Dermis blood vessel endothelial cell (primary cell): Measurements from ENCODE around the gene NCBP2. TPM values are rescaled to one million over a fixed set of nuclear protein-coding genes. Genes with fewer than 3 reads are reported as not detected.
"Not testable (repeated sequence)": the region's sequence is repeated elsewhere in the genome, so short reads cannot be mapped to it uniquely, and the experiment has no call there.

ENCODE experiments used
- DNase-seq: peaks from one replicate; pipeline ENCODE4 v3.0.0; 2010
- total RNA-seq: library from RNA; depleted of rRNA; stranded (reverse); fragments of >200 nt; gene quantifications from 2 replicates; pipeline ENCODE4 v1.2.3, GENCODE V29; 2014

The NCBP2 gene
- total RNA-seq, 1 donor from 2014 or later = 65.2 TPM

DNA sequence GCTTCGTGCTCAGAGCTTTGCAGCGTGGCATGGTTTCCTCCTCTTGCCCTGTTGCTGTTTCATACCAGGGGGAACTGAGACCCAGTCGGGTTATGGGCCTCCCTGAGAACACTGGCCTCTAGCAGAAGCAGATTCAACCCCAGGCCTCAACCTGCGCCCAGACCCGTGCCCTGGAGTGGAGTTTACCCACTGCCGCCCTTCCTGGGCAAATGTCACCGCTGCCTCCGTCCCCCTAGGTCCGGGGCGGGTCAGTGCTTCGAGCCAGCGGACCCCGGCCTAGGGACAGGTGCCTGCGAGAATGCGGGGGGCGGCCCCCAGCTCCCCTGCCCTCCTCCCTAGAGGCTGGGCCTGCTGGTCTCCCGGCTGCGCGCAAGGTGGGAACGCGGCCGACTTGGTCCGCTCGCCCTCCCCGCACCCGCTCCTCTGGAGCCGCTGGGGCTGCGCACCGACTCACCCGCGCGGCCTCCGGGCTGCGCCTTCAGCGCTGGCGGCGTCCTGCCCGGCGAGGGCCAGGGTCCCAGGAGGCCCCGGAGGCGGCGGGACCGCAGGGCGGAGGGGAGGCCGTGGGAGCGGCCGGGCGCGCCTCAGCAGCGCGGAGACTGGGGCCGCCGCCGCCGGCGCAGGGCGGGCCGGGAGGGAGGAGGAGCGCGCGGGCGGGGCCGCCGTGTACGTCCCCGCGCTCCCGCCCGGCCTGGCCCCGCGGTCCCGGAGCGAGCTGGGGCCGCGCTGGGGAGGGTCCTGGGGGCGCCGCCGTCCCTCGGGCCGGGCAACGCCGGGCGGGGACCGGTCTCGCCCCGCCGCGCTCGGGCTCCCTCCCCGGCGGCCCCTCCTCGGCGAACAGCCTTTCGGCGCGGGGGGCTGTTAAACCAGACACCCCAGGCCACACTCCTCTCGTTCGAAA lies 26.2 kb upstream of the NCBP2 start, which contains the start of gene PIGZ:
Gene PIGZ, minus strand, starts transcription at position 601 of the 901 bp plus-strand sequence. CDS start 16,802 bp downstream, outside the sequence.
- peak; percentile 56 for DNase-seq

DNA sequence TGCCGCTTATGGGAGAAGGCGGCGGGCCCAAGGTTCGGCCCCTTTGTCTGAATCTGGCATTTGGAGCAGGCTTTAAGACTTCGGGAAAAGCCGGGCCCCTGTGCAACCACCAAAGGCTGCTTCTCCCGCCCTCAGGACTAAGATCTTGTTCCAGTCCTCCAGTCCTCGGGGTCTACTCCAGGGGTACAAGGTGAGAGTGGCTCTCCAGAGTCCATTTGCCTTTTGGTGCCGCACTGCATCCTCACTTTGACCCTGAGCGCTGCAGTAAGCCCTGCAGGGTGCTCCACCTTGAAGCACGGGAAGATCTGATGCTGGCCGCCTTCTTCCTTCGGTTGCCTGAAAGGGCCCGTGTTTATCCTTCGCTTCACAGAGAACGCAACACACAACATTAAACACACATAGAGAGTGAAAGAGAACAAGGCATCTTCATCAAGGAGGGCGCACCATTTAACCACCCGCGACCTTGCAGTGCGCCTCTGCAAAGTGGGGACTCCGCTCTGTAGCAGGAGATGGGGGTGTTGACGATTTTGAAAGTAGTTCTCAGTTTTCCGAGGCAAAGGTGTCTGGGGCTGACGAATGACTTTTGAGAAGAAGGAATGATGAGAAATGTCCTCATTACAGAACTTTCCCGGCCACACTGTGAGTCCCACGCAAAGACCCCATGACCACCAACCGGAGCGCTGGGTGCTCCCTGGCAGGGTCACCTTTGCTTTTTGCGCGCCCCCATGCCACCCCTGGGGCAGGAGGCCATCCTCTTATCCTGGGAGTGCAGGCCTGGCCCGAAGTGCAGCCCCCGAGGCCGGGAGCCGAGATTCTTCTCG lies 25.3 kb upstream of the NCBP2 start:
- DNase-seq = no peak

DNA sequence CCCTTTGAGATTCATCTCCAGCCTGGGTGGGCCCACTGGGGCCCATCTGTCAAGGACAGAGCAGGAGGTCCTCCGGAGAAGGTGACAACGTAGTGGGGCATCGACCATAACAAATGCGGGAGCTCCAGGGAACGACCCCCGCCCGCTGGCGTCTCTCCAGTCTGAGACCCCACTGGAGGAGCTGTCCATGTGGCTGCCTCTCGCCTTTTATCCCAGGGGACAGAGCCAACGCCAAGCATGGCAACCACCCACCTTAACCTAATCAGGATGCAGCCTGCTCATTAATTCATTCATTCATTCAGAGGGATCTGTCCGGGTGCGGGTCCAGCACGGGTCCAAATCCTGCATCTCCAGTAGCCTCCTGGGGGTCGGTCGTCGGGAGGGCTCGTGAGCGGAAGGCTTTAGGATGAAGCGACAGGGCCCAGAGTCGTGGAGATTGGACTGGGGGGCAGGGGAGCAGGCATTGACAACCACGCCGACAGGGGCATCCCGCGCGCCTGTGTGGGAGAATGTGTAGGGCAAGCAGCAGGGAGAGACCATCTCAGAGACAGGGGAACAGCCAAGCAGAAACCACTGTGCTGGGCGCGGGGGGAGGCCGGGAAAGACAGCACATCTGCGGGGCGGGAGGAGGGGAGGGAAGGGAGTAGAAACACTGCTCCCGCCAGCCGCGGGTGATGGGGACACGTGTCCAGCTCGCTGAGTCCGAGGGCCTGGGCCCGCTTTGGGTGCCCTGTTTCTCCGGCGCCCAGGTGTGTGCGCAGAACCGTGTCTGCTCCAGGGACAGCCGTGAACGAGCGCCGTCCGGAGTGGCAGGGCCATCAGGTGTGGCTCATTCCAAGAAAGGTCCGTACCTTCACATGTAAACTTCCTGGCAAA lies 24.4 kb upstream of the NCBP2 start:
- no peak for DNase-seq

DNA sequence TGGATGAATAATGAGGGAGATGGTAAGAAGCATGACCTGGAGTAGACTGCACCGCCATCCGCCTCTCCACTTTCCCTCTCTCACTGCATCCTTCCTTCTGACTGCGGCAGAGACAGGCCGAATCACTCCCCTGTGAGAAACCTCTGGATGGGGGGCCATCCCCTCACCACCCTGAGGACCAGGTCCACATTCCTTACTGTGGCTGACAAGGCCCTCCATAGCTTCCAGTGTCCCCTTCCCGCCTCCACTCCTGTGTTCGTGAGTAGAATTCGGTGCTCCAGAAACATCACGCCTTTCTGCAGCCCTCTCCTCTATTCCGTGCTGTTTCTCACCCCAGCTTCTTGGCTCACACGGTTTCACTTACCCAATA lies 23.5 kb upstream of the NCBP2 start:
- no peak for DNase-seq

DNA sequence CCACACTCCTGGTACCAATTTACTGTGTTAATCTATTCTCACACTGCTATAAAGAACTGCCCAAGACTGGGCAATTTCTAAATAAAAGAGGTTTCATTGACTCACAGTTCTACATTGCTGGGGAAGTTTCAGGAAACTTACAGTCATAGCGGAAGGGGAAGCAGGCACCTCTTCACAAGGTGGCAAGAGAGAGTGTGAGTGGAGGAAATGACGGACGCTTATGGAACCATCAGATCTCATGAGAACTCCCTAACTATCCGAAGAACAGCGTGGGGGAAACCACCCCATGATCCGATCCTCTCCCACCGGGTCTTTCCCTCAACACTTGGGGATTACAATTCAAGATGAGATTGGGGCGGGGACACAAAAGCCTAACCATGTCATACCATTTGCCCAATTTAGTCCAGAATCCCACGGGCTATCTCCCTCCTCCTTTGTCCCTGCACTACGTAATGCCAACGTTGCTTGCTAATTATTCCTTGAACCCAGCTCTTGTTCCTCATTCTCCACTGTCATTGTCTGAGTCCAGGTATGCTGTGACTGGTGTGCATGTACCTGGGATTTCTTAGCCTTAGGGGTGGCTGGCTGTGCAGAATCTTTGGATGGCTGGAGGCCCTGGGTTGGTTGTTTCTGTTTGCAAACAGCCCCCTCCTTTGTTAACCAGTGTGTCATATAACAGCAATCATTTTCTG lies 22.9 kb upstream of the NCBP2 start:
- no peak for DNase-seq

DNA sequence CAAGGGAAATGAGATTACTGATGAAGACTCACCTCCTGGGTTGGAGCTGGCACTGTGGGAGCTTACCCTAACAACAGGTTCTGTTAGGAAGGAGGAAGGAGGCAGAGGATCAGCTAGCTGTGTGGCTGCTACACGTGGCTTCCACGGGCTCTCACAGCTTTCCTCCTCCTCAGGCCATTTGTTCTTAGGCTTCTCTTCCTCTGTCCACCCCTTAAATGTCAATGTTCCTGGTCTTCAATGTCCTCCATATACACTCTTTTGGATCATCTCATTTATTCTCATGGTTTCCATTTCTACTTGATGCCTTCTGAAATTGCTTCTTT lies 21.3 kb upstream of the NCBP2 start:
- no peak for DNase-seq

DNA sequence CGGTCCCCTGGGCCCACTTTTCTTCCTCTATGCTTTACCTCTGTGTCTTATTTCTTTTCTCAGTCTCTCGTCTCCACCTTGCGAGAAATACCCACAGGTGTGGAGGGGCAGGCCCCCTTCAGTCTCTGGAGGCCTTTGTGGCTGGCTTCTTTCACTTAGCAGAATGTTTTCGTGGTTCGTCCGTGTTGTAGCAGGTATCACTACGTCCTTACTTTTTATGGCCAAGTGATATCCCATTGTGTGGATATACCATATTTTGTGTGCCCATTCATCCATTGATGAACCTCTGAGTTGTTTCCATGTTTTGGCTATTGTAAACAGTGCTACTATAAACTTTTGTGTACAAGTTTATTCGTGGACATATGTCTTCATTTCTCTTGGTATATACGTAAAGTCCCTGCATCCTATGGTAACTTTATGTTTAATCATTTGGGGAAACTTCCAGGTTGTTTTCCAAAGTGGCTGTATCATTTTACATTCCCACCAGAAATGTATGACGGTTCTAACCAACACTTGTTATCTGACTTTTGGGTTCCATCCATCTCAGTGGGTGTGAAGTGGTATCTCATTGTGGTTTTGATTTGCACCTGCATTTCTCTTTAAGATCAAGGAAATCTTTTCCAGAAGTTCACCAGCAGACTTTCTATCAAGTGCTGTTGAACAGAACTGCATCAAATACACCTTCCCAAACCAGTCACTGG lies 20.8 kb upstream of the NCBP2 start:
- no peak for DNase-seq

DNA sequence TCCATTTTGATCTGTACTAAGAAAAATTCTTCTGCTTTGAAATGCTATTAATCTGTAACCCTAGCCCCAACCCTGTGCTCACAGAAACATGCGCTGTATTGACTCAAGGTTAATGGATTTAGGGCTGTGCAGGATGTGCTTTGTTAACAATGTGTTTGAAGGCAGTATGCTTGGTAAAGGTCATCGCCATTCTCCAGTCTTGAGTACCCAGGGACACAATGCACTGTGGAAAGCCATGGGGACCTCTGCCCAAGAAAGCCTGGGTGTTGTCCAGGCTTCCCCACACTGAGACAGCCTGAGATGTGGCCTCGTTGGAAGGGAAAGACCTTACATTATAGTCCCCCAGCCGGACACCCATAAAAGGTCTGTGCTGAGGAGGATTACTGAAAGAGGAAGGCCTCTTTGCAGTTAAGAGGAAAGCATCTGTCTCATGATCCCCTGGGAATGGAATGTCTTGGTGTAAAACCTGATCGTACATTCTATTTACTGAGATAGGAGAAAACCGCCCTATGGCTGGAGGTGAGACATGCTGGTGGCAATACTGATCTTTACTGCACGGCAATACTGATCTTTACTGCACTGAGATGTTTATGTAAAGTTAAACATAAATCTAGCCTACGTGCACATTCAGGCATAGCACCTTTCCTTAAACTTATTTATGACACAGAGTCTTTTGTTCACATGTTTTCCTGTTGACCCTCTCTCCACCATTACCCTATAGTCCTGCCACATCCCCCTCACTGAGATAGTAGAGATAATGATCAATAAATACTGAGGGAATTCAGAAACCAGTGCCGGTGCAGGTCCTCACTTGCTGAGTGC lies 20.0 kb upstream of the NCBP2 start:
- DNase-seq = no peak

DNA sequence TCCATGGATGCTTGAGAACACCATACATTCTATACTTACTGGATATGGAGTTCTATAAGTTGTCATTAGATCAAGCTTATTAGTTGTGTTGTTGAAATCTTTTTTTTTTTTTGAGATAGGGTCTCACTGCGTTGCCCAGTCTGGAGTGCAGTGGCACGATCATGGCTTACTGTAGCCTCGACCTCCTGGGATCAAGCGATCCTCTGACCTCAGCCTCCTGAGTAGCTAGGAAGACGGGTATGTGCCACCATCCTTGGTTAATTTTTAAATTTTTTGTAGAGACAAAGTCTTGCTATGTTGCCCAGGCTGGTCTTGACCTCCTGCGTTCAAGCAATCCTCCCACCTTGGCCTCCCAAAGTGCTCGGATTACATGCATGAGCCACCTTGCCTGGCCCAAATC lies 12.5 kb upstream of the NCBP2 start:
- DNase-seq = no peak

DNA sequence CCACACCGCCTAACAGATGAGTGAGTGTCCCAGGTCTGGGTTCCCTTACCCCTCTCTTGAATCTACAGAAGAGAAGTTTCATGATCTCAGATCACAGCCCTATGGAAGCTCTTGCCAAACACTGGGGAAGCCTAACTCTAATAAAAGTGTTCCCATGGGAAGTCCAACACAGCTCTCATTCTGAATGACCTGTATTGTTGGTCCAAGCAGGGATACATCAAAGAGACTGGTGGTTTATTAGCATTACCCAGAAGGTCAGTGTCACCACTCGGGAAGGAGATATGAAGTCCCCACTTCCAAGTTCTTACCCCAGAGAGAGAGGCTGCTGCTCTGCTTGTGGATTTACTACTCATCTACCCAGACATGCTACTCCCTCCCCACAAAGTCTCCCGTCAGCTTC lies 9.0 kb upstream of the NCBP2 start:
- no peak for DNase-seq

DNA sequence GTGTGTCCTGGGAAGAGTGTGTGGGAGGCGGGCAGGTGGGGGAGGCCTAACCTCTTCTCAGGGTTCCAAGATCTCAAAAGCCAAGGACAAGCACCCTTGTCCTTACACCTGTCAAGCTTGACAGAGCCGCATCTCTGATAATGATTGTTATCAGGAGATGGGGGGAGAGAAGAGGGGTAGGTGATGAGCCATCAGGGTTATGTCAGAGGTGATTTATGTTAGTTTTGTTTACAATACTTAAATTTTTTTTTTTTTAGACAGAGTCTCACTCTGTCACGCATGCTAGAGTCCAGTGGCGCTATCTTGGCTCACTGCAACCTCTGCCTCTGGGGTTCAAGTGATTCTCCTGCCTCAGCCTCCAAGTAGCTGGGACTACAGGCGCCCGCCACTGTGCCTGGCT lies 7.4 kb upstream of the NCBP2 start:
- DNase-seq = no peak

DNA sequence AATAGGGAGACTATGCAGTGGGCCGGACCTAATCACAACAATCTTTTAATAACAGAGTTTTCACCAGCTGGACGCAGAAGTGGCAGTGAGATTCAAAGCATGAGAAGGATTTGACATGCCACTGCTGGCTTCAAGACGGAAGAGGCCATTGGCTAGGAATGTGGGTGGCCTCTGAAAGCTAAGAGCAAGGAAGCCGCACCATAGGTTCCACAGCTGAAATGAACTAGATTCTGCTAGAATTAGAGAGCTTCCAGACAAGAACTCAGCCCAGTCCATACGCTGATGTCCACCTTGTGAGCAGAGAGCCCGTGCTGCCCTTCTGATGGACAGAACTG lies 6.9 kb upstream of the NCBP2 start:
- no peak for DNase-seq

DNA sequence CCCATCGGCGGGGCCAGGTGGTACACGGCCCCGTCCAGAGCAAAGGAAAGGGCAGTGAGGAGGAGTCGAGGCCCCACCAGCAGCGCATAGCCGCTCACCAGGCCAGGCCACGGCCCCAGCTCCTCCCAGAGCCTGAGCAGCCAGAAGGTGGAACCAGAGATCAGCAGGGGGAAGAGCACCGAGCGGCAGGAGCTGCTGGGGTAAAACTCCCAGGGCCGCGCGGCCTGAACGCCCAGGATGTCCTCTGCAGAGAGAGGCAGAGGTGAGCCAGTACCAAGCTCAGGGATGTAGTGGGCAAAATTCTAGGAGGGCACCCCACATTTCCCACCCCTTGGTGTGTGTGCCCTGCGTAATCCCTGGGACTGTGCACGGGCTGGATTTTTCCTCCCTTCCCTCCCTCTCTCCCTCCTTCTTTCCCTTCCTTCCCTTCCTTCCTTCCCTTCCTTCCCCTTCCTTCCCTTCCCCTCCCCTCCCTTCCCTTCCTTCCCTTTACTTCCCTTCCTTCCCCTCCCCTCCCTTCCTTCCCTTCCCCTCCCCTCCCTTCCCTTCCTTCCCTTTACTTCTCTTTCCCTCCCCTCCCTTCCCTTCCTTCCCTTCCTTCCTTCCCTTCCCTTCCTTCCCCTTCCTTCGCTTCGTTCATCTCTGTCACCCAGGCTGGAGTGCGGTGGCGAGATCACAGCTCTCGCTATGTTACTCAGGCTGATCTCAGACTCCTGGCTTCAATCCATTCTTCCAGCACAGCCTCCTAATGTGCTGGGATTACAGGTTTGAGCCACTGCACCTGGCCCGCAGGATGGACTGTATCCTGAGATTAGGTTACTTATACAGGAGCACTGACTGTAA lies 6.3 kb upstream of the NCBP2 start:
- no peak for DNase-seq

DNA sequence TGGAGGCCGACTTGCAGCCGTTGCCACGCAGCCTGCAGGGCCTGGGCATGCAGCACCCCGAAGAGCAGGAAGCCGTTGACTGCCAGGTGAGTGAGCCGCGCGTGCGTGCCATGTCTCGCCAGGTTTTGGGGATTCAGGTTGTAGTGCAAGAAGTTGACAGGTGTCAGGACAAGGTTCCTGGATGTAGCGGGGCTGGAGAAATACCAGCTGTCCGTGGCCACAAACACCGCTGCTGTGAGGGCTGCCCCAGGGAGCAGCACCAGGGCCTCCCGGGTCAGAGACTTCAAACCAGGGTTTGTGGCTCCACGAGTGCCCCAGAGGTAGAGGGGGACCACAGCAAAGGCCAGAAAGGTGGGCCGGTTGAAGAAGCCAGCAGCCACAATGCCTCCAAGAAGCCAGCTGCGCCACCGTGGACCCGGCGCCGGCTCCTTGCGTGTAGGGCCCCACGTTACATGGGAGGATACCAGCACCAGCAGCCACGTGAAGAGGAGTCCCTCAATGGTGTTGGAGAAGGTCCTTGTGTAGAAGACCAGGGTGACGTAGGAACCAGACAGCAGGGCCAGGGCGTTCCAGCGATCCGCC lies 5.6 kb upstream of the NCBP2 start:
- DNase-seq = no peak

DNA sequence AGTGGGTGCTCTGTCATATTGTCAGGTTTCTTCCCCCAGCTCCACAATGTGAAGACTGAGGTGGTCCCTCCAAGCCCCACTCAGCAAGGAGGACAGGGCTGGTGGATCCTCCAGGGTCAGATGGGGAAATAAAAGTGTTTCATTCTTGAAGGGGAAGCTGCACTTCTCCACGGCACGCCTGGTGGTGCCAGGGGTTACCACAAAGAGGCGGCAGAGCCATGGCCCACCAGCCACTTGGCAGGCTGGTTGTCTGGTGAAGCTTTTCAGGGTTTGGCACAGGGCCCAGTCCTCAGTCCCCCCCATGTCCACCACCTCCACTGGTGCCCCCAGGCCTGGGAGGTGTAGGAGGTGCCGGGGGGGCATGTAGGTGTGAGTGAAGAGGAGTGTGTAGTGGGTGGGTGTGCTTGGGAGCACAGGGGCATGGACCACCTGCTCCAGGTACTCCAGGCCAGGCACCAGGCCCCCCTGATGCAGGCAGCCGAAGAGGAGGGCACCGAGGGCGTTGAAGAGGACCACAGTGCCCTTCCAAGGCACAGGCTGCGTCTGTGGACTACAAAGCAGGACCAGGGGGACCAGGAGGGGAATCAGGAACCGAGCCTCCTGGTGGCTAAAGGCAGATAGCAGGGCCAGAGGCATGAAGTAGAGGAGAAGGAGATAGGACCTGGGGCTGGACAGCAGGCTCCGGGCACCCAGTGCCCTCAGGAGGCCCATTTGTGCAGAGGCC lies 5.0 kb upstream of the NCBP2 start:
- no peak for DNase-seq

DNA sequence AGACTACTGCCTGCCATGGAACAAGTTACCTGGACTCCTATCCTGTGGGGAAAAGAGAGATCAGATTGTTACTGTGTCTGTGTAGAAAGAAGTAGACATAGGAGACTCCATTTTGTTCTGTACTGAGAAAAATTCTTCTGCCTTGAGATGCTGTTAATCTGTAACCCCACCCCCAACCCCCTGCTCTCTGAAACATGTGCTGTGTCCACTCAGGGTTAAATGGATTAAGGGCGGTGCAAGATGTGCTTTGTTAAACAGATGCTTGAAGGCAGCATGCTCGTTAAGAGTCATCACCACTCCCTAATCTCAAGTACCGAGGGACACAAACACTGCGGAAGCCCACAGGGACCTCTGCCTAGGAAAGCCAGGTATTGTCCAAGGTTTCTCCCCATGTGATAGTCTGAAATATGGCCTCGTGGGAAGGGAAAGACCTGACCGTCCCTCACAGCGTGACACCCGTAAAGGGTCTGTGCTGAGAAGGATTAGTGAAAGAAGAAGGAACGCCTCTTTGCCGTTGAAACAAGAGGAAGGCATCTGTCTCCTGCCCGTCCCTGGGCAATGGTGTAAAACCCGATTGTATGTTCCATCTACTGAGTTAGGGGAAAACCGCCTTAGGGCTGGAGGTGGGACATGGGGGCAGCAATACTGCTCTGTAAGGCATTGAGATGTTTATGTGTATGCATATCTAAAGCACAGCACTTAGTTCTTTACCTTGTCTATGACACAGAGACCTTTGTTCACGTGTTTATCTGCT lies 1.9 kb upstream of the NCBP2 start:
- not testable (repeated sequence) for DNase-seq

DNA sequence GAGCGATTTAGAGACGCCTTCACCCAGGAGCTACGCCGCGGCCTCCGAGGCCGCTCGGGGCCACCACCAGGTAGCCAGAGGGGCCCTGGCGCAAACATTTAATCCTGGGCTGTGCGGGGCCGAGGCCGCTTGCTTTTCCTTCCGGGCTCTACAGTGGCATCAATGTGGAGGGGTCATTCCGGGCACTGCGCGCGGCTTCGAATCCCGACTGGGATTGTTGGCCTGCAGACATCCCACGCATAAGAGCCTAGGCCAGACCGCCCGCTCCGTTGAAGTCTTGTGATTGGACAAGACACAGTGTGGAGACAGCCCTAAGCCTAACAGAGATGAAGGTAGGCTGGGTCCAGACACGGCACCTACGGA lies 568 bp upstream of the NCBP2 start:
- no peak for DNase-seq

DNA sequence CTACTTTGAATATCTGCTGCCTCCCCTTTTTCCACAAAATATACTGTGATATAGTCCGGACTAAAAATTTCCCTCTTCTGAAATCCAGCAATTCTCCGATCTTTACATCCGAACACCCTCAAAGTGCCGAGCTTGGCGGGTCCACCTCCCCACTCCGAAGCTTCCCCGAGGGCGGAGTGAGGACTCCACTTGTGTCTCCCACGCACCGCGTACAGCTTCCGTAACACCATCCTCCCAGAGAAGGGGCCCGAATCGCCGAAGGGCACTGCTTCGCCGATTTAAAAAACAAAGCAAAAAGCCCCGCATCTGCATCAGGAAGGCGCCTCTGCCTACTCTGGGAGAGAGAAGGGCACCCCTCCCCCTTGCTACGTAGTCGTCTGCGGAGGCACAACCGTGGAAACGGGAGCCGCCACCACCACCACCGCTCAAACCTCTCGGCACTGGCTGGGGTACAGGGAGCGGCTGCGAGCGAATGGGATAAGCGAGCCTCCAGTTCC lies 551 bp downstream of the NCBP2 start:
- DNase-seq = peak; percentile 64
